Cerebellar cortex (tissue), 1 donor: ENCODE data around the gene OR8B3.
A peak's percentile ranks its signal among the peaks of the same experiment; 100 is the strongest.
"Not testable (repeated sequence)": the region's sequence is repeated elsewhere in the genome, so short reads cannot be mapped to it uniquely, and the experiment has no call there.

Source experiments
- DNase-seq: peaks from one replicate; pipeline ENCODE4 v3.0.0-alpha.2; 2015; ENCODE audit warnings: low spot score

The OR8B3 gene

DNA sequence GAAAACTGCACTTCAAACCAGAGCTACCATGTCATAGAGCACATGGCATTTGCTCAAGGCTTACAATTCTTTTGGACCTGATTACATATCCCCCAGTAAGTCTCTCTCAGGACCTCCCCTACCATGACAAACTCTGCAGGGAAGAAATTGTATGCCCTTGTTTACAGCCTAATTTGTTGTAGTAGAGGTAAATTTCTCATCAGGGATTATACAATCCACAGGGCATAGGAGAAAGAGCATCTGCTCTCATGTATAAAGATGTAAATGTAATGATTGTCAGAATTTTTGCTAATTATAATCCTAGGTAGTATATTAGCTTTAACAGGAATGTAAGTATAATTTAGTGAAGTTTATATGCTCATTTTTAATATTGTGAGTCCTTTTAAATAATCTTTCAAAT is at the start of gene OR8B3:
OR8B3 (minus strand) TSS at position 101 of the 400 bp plus-strand sequence. CDS start 1,673 bp downstream, outside the sequence.
- DNase-seq: no peak

DNA sequence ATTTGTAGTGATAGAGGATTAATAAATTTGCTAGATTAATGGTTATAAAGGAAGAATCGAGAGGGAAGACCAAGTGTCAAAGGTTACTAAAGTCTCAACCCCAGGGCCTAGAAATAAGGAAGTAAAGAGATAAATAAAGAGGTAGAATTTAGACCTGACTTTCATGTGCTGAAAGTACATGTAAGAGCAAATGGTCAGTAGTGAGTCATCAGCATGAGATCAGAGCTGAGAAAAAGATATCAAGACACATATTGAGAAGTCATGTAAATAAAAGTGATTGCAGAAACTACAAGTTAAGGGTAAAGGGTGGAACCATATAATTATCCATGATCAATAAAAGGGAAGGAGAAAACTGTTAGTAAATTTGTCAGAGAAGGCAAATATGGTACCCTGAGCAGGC is 48.1 kb upstream of the OR8B3 start:
- DNase-seq: no peak

- no peak for DNase-seq
Observed at GRCh38 chr11:124445646-124446150, 46.9 kb upstream of the OR8B3 start, which contains the start of gene OR8B8. OR8B8 (minus strand) TSS chr11:124445696; CDS start chr11:124441085, 4,611 bp downstream.

DNA sequence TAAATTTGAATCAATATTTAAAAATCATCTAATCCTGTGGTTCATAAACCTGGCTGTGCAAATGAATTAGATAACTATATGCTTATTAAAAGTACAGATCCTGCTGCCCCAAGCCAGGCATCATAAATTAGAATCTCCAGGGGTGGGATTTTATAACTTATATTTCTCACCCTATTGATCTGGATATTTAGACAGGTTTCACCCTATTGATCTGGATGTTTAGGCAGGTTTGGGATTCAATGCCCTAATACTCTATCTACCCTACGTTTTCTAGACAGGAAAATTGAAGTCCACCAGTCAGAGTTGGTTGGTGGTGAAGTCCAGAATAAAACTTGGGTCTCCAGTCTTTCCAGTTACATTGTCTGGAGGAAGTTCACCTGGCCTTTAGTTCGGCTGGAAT is 44.0 kb upstream of the OR8B3 start:
- DNase-seq: no peak

GRCh38 chr11:124442442-124442841 is 43.6 kb upstream of the OR8B3 start:
- no peak for DNase-seq

DNA sequence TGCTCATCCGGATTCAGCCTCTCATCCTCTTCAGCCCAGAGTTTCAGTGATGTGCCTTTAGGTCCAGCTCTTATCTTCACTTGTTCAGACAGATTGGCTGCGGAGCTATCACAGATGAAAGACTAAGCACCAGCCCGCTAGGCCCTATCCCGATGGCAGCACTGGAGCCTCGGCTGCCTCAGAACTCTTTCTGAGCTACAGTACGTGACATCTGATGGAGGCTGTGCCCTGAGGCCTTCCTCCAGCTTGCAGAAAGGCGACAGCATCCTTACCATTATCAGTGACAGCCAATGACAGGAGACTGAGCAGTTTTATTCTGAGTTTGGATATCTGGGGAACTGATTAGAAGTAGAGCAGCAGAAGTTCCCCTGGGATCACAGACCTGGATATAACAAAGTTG is 42.7 kb upstream of the OR8B3 start:
- DNase-seq: no peak

GRCh38 chr11:124441081-124441480 is 42.3 kb upstream of the OR8B3 start:
- DNase-seq: no peak

- no peak for DNase-seq
Observed at GRCh38 chr11:124440608-124441007, 41.8 kb upstream of the OR8B3 start.

DNA sequence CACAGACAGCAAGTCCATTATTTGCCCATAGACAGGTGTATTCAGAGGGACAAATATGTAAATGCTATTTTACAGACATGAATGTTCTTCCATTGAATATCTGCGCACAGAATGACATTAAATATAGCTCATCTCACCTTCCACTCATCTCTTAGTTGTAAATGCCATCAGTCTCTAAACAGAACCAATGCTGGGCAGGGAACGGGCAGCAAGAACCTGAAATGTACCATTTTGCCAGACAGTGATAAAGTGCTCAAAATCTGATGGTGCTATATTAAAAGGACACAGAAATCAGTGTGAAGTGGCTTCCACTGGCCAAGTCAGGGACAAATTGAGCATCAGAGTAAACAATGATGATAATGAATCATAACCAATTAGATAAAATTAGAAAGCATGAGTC is 35.9 kb upstream of the OR8B3 start:
- DNase-seq: no peak

- DNase-seq: no peak
Observed at GRCh38 chr11:124429599-124429998, 30.8 kb upstream of the OR8B3 start.

- DNase-seq: no peak
Observed at GRCh38 chr11:124424384-124424921, 25.6 kb upstream of the OR8B3 start, which contains the start of gene OR8B4. OR8B4 (minus strand) TSS chr11:124424871; CDS start chr11:124424871, 0 bp downstream.

DNA sequence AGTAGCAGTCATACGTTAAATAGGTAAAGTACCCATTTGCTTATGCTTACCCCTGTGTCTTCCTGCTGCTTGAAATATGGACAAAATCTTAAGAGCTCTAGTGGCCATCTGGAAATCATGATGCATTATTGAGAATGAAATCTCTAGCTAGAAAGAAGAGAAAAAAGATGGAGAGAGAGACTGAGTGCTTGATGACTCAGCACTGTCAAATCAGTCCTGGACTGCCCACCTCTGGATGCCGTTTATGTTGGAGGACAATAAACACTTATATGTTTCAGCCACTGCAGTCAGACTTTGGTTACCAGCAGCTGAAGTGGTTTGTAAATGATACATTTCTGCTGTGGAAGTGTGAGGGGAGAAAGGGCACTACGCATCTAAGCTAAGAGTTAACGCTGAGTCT is 22.2 kb upstream of the OR8B3 start:
- no peak for DNase-seq

DNA sequence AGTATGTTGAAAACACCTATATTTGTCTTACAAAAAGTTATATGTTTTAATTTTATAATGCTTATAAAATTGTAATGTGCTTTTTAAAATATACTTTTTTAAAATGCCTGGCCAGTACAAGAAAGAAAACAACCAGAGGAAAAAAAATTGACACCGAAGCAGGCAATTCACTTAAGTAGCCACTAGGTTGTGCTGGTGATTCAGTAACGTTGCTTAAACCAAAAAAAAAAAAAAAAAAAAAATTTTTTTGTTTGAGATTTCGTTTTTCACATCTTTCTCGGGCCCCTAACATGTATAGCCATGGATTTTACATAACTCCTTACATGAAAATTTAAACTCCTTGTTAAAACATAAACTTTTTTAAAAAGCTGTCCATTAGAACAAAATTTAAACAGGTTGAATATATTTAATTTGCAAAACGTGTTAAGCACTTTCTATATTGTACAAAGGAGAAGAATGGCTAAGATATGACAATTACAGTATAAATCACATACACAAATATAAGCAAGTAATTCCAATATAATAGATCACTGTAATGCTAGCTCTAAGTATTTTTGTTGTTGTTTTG is 16.6 kb upstream of the OR8B3 start:
- peak; percentile 12 for DNase-seq

DNA sequence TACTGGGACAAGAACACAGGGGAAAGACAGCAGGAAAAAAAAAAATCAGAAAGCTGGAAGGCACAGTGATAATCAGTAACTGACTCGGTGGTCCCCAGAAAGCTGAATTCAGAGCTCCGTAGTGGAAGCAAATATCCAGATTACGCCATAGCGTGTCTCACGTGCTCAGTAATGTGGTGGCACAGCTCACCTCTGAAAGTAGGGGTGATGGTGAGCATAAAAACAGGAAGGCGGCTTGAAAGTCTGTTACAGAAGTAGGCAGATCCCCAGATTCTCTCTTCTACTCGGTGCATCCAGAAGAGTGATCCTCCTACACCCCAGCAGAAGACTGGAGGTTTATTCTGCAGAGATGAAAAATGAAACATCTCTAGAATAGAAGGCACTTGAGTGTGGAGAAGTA is 11.1 kb upstream of the OR8B3 start:
- DNase-seq: no peak

GRCh38 chr11:124405581-124405980 is 6.8 kb upstream of the OR8B3 start:
- DNase-seq: no peak

DNA sequence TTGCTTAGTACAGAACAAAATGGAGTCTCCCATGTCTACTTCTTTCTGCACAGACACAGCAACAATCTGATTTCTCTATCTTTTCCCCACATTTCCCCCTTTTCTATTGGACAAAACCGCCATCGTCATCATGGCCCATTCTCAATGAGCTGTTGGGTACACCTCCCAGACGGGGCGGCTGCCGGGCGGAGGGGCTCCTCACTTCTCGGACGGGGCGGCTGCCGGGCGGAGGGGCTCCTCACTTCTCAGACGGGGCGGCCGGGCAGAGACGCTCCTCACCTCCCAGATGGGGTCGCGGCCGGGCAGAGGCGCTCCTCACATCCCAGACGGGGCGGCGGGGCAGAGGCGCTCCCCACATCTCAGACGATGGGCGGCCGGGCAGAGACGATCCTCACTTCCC is 4.4 kb upstream of the OR8B3 start:
- DNase-seq: not testable (repeated sequence)

DNA sequence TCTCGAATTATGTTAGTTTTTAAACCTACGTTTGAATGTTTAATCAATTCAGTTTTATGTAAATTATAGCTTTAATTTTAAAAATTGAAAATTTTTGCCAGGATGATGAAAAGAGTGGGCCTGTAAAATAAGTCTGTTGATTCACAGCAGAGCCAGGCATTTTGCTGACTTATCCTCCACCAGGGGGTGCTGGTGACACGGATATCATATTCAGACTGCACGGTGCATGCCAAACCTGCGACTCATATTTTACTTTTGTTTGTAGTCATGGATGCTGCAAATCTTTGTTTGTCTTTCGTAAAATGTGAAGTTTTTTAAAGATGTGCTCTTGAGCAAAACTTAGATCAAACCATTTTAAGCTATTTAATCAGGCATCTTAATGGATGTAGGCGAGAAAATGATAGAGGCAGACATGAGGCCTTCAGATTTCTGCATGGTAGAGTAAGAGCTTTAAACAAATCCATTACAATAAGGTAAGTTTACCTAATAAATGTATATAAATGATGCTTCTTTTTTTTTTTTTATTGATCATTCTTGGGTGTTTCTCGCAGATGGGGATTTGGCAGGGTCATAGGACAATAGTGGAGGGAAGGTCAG is 3.6 kb upstream of the OR8B3 start:
- peak; percentile 37 for DNase-seq

GRCh38 chr11:124396847-124397246 is 2.0 kb downstream of the OR8B3 start:
- not testable (repeated sequence) for DNase-seq

DNA sequence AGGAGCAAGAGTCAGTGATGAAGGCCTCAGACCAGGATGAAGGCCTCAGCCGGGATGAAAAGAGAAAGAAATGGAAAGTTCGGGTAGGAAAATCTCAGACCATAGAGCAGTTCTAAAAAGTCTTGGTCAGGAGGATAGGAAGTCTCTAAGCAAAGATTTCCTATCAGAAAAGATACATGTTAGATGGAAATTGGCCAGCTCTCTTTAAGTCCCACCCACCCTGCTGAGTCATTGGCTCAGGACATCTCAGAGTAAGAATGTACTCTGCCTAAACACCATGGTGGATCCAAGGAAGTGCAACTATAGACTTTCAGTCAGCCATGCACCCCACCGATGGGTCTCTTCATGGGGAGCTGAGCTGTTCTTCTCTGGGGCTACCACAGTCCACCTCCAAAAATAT is 4.4 kb downstream of the OR8B3 start:
- no peak for DNase-seq

DNA sequence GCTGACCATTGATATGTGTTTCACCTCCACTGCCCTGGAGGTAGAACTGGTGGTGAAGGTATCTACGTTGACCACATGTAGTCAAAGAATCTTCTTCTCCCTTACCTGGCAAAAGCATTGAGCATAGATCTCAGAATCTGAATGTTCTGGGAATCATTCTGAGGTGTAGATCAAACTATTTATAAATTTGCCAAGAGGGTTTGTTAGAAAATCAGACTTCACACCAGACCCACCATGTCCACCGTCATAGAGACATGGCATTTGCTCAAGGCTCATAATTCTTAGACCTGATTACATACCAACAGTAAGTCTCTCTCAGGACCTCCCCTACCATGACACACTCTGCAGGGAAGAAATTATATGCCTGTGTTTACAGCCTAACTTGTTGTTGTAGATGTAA is 14.4 kb downstream of the OR8B3 start, which contains the start of gene OR8B2:
OR8B2 (minus strand) TSS at position 101 of the 400 bp plus-strand sequence. CDS start 1,156 bp downstream, outside the sequence.
- no peak for DNase-seq

DNA sequence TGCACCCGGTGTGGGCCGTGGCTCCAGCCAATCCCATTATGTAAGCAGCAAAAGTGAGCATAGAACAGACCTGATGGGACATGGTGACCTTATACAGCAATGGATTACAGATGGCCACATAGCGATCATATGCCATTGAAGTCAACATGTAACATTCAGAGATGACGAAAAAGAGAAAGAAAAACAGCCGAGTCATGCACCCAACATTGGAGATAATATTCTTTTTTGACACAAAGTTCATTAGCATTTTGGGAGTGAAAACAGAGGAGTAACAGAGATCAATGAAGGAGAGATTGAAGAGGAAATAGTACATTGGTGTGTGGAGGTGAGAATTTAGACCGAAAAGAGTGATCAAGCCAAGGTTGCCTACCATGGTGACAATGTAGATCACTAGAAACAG is 16.0 kb downstream of the OR8B3 start:
- not testable (repeated sequence) for DNase-seq

GRCh38 chr11:124380585-124380984 is 18.2 kb downstream of the OR8B3 start:
- no peak for DNase-seq

- DNase-seq: no peak
Observed at GRCh38 chr11:124376280-124376679, 22.5 kb downstream of the OR8B3 start.
